Endodermal cell (in vitro differentiated cells): ENCODE data around the gene FKBP6. TPM values are rescaled to one million over a fixed set of nuclear protein-coding genes. Genes with fewer than 3 reads are reported as not detected.
"Not testable (repeated sequence)": the region's sequence is repeated elsewhere in the genome, so short reads cannot be mapped to it uniquely, and the experiment has no call there.

ENCODE experiments used
- DNase-seq: peaks from one replicate; pipeline ENCODE4 v3.0.0-alpha.2; 2017
- H3K27ac ChIP-seq: 2 replicates; pipeline ENCODE4 v1.5.1; 2013; ENCODE audit warnings: mild to moderate bottlenecking, low read depth, low read length, moderate library complexity
- H3K27me3 ChIP-seq: 2 replicates; pipeline ENCODE4 v1.6.1; 2013; ENCODE audit warnings: mild to moderate bottlenecking, low read length, moderate library complexity; ENCODE audit not compliant: insufficient read depth, control insufficient read depth, poor library complexity, severe bottlenecking
- H3K36me3 ChIP-seq: 2 replicates; pipeline ENCODE4 v1.7.0; 2013; ENCODE audit warnings: mild to moderate bottlenecking, low read length, moderate library complexity; ENCODE audit not compliant: control insufficient read depth, insufficient read depth
- H3K4me1 ChIP-seq: one replicate; pipeline ENCODE4 v1.7.0; 2013; ENCODE audit warnings: low read length; ENCODE audit not compliant: control insufficient read depth, insufficient read depth
- H3K4me3 ChIP-seq: 2 replicates; pipeline ENCODE4 v1.5.1; 2013; ENCODE audit warnings: mild to moderate bottlenecking, low read length, moderate library complexity
- H3K9ac ChIP-seq: 2 replicates; pipeline ENCODE4 v1.6.1; 2013; ENCODE audit warnings: mild to moderate bottlenecking, low read length, moderate library complexity; ENCODE audit not compliant: poor library complexity, severe bottlenecking; ENCODE audit errors: extremely low read depth
- H3K9me3 ChIP-seq: 2 replicates; pipeline ENCODE4 v1.6.1; 2013; ENCODE audit warnings: mild to moderate bottlenecking, low read length, moderate library complexity; ENCODE audit not compliant: control insufficient read depth
- H3K27ac Mint-ChIP-seq: 2 replicates; pipeline ENCODE4 v1.8.0; 2020; ENCODE audit warnings: mixed read lengths
- H3K27me3 Mint-ChIP-seq: 2 replicates; pipeline ENCODE4 v1.8.0; 2021; ENCODE audit warnings: mild to moderate bottlenecking, mixed read lengths; ENCODE audit not compliant: insufficient read depth
- H3K36me3 Mint-ChIP-seq: 2 replicates; pipeline ENCODE4 v1.8.0; 2020; ENCODE audit warnings: low read depth, mixed read lengths
- H3K4me1 Mint-ChIP-seq: 2 replicates; pipeline ENCODE4 v1.8.0; 2020; ENCODE audit warnings: mixed read lengths
- H3K4me3 Mint-ChIP-seq: 2 replicates; pipeline ENCODE4 v1.8.0; 2020; ENCODE audit warnings: mild to moderate bottlenecking, moderate library complexity, mixed read lengths
- H3K9me3 Mint-ChIP-seq: 2 replicates; pipeline ENCODE4 v1.8.0; 2020; ENCODE audit warnings: mild to moderate bottlenecking, mixed read lengths
- WGBS, 2 experiments: methylation state at CpG; one replicate each; pipeline versions ENCODE4 v1.1.5 to v1.1.7; 2013; ENCODE audit warnings: missing lambda C conversion rate in 2 of 2, mixed read lengths in 1 of 2; ENCODE audit not compliant: insufficient coverage in 1 of 2, insufficient read length in 1 of 2; 5-methylcytosine and 5-hydroxymethylcytosine counted together
- total RNA-seq, 2 donors: library from RNA; stranded (reverse); fragmentation: NEBNext Ultra II Directional in 1 of 2; extraction: Animal tissue kit (Norgen Biotek cat#: 25700) in 1 of 2; gene quantifications; 2 replicates in 1 of 2; 3 replicates in 1 of 2; pipeline ENCODE4 v1.2.1, GENCODE V29; 2021
- TF ChIP-seq, protein P1 (sequence below): fragments of 200-600 bp; sonication (generic); conservative IDR thresholded peaks from 2 replicates; pipeline ENCODE4 v1.5.0; 2021; ENCODE audit warnings: antibody characterized with exemption, mild to moderate bottlenecking

The FKBP6 gene
- total RNA-seq, 2 donors from 2014 or later = not detected

DNA sequence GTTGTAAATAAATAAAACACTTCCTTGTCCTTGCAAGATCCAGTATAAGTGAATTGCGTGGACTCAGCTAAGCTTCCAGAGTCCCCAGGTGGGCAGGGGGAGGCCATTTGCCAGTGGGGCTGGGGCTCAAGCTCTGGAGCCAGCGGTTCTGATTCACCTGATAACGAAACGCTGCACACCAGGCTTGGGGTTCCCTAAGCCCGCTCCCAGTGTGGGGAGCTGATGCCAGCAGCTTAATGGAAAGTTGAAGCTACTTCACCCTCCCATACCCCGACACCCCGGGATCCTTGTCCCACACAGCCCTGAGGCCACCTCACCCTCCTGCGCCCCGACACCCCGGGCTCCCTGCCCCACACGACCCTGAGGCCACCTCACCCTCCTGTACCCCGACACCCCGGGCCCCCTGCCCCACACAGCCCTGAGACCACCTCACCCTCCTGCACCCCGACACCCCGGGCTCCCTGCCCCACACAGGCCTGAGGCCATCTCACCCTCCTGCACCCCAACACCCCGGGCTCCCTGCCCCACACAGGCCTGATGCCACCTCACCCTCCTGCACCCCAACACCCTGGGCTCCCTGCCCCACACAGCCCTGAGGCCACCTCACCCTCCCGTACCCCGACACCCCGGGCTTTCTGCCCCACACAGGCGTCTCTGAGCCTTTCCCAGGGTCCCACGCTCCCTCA lies 30.8 kb downstream of the FKBP6 start:
- no peak overlapping the region for H3K27ac Mint-ChIP-seq
- H3K4me3 ChIP-seq = no peak overlapping the region
- H3K4me1 Mint-ChIP-seq = peaks cover 7% of the 10 kb centered on the region
- TF ChIP-seq, protein P1, sequence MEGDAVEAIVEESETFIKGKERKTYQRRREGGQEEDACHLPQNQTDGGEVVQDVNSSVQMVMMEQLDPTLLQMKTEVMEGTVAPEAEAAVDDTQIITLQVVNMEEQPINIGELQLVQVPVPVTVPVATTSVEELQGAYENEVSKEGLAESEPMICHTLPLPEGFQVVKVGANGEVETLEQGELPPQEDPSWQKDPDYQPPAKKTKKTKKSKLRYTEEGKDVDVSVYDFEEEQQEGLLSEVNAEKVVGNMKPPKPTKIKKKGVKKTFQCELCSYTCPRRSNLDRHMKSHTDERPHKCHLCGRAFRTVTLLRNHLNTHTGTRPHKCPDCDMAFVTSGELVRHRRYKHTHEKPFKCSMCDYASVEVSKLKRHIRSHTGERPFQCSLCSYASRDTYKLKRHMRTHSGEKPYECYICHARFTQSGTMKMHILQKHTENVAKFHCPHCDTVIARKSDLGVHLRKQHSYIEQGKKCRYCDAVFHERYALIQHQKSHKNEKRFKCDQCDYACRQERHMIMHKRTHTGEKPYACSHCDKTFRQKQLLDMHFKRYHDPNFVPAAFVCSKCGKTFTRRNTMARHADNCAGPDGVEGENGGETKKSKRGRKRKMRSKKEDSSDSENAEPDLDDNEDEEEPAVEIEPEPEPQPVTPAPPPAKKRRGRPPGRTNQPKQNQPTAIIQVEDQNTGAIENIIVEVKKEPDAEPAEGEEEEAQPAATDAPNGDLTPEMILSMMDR = no peak
- no peak overlapping the region for H3K4me3 Mint-ChIP-seq
- H3K36me3 ChIP-seq = no peaks in the 10 kb centered on the region
- H3K27ac ChIP-seq = no peak overlapping the region
- H3K36me3 Mint-ChIP-seq = no peaks in the 10 kb centered on the region
- 88 to 100% methylated on average over 8 to 21 of the region's 21 CpGs for WGBS, 2 experiments
- H3K9me3 Mint-ChIP-seq = peaks cover 3% of the 10 kb centered on the region
- no peak overlapping the region for H3K9ac ChIP-seq
- H3K27me3 Mint-ChIP-seq = no peaks in the 10 kb centered on the region
- no peaks in the 10 kb centered on the region for H3K4me1 ChIP-seq
- H3K27me3 ChIP-seq = no peaks in the 10 kb centered on the region
- no peak for DNase-seq
- H3K9me3 ChIP-seq = no peaks in the 10 kb centered on the region

DNA sequence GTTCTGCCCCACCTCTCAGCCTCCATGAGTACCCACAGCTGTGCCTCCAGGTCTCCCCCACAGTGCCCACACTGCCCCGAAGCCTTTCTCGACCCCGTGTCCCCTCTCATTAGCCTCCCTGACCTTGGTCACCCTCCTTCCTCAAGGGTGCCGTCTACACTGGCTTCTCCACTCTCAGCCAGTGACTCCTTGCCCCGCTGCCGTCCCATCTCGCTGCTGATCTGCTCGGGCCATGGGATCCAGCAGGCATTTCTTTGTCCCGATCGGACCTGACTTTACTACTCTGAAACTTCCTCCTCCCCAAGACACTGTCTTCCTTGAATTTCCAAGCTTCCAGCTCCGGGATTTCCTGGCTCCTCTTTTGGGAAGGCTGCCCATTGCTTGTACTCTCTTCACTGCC lies 31.3 kb downstream of the FKBP6 start:
- H3K4me3 Mint-ChIP-seq = no peak overlapping the region
- H3K27ac Mint-ChIP-seq = peak overlapping the region; percentile 27

DNA sequence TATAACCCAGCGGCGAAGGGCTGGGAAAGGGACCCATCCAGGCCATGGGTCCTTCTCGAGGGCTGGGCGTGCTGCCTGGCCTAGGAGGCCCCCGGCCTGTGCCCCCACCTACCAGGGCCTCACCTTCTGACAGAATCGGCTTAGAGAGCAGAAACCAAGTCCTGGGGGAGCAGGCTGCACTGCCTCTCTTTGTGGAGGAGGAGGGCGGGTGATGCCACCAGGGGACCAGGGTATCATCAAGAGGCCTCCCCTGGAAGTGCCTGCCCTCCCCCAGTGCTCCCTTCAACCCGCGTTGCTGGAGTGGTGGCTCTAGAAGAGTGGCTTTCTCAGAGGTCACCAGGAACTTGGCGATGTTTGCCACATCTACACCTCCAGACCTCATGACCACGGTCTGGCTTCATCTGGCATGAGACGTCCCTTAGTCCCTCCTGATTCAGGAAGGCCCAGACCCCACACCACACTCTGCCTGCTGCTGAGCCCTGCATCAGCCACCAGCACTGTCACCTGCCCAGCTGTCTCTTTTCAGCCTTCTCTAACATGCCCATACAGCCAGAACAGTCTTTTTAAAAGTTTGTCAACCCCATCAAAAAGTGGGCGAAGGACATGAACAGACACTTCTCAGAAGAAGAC lies 31.9 kb downstream of the FKBP6 start:
- 92 to 93% methylated on average over 6 to 13 of the region's 13 CpGs for WGBS, 2 experiments

More for the DNA sequence above, 31.3 kb downstream of the FKBP6 start:
- Mint-ChIP-seq H3K9me3 (peaks cover 3% of the 10 kb centered on the region), H3K27me3 (no peaks in the 10 kb centered on the region), H3K36me3 (no peaks in the 10 kb centered on the region), H3K4me1 (peaks cover 7% of the 10 kb centered on the region)
- Histone ChIP-seq H3K9me3 (no peaks in the 10 kb centered on the region), H3K27me3 (no peaks in the 10 kb centered on the region), H3K27ac (no peak overlapping the region), H3K4me3 (no peak overlapping the region), H3K4me1 (no peaks in the 10 kb centered on the region), H3K9ac (no peak overlapping the region), H3K36me3 (no peaks in the 10 kb centered on the region)
- whole genome bisulfite sequencing, 2 experiments = 93 to 95% methylated on average over 11 of the region's 11 CpGs
- DNase-seq = no peak
- TF ChIP-seq, protein P1 = no peak

DNA sequence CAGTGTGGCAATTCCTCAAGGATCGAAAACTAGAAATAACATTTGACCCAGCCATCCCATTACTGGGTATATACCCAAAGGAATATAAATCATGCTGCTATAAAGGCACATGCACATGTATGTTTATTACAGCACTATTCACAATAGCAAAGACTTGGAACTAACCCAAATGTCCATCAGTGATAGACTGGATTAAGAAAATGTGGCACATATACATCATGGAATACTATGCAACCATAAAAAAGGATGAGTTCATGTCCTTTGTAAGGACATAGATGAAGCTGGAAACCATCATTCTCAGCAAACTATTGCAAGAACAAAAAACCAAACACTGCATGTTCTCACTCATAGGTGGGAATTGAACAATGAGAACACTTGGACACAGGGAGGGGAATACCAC lies 32.6 kb downstream of the FKBP6 start:
- not testable (repeated sequence) for H3K27ac Mint-ChIP-seq, H3K36me3 Mint-ChIP-seq, H3K4me3 Mint-ChIP-seq, H3K4me3 ChIP-seq, H3K9me3 Mint-ChIP-seq, H3K27me3 Mint-ChIP-seq, H3K27ac ChIP-seq, H3K36me3 ChIP-seq, H3K27me3 ChIP-seq, H3K9ac ChIP-seq, H3K9me3 ChIP-seq, H3K4me1 Mint-ChIP-seq, DNase-seq, H3K4me1 ChIP-seq
- 88 to 92% methylated on average over 1 of the region's 1 CpG for WGBS, 2 experiments

More for the DNA sequence above, 31.9 kb downstream of the FKBP6 start:
- Histone ChIP-seq H3K36me3 (no peaks in the 10 kb centered on the region), H3K4me1 (no peaks in the 10 kb centered on the region), H3K4me3 (no peak overlapping the region), H3K27ac (no peak overlapping the region), H3K27me3 (no peaks in the 10 kb centered on the region), H3K9me3 (no peaks in the 10 kb centered on the region), H3K9ac (no peak overlapping the region)
- TF ChIP-seq, protein P1 = no peak
- H3K36me3 Mint-ChIP-seq = no peaks in the 10 kb centered on the region
- no peak overlapping the region for H3K4me3 Mint-ChIP-seq
- peaks cover 3% of the 10 kb centered on the region for H3K9me3 Mint-ChIP-seq
- peak overlapping the region; percentile 27 for H3K27ac Mint-ChIP-seq
- peaks cover 7% of the 10 kb centered on the region for H3K4me1 Mint-ChIP-seq
- DNase-seq = no peak
- H3K27me3 Mint-ChIP-seq = no peaks in the 10 kb centered on the region
